Stimulated activated naive CD8-positive, alpha-beta T cell treated with anti-CD3 and anti-CD28 coated beads, Interleukin-15, Interleukin-2, amounts not matched to agents 100 U/mL and 50 U/mL, for 24 hours (primary cell): ENCODE results near the gene ANTXR2.

Experiments
- ATAC-seq: fragments of 150-1000 bp; cut with Tn5 transposase; one replicate; pipeline ENCODE4 v1.10.0; 2021
- DNase-seq: peaks from one replicate; pipeline ENCODE4 v3.0.0; 2021

Gene ANTXR2

DNA sequence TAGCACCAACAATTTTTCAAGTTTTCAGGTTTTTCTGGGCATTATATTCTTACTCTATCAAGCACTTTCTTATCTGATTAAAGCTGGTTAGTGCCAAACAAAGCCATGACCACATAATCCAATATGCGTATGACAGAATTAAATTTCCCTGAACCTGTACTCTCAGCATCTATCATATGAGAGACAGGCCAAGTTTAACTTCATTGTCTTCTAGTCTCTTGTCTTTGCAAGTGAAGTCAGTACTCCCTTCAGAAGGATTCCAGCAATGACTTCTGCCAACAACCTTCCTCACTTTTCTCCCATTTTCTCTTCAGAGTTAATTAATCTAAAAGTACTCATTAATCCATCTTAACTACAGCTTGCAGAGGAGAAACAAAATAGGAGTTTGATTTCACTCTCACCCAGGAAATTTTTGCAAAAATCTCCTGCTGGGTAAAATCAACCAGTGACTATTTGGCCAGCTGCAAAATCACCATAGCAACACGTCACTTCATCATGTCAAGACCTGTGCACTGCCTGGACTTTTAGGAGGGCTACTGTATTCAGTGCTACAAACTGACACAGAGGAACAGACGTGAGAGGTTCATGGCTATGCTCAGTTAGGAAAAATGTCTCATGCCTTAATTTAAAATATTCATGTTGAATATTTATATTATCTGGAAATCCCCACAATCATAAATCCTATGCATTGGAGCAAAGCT is 208.4 kb downstream of the ANTXR2 start:
- ATAC-seq (no peak), DNase-seq (no peak)

DNA sequence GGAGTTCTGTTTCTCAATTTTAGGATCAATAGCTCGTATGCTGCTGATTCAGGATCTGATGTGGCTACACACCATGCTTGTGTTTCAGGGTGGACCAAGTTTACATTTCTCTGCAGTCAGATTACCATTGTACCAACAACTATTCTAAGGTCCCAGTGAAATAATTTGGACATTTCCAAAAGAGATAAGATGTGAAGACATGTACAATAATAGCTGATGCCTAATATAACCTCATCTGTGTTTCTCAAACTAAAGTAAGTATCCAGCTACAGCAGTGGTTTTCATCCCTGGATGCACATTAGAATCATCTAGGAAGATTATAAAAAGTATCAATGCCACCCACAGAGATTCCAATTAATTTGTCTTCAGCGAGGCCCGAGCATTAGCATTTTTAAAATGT is 209.7 kb downstream of the ANTXR2 start:
- ATAC-seq, result no peak
- DNase-seq, result no peak

DNA sequence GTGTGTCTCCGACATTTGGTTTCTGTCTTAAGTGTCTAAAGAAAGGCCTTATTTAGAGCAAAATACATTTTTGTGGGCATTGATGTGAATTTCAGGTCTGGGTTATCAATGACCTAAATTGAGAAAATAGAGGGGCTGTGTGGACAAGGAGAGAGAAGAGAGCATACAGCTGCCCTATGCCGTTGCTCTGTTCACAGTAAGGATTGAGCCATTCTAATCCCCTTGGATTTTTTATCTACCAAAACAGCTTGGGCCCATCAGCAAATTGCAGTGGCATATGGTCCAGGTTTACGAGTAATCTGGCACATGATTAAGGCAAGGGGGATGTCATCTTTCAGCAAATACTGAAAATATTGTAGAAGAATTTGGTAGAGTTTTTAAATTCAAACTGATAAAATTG is 210.2 kb downstream of the ANTXR2 start:
- ATAC-seq (no peak), DNase-seq (no peak)

DNA sequence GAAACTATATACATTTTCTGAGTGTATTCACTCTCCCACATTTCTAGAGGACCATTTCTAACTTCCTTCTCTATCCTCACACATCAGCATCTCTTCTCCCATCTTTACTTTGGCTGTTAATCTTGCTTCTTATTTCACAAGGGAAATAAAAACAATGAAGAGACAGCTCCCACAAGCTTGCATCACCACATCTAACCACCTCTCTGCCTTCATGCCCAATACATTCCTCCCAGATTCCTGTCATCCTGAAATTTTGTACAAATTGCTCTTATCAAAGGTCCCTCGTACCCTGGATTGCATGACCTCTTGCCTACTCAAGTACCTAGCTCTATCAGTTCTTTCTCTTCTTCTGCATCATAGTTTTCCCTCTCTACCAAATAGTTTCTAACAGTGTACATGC is 215.2 kb downstream of the ANTXR2 start:
- DNase-seq (no peak), ATAC-seq (no peak)

DNA sequence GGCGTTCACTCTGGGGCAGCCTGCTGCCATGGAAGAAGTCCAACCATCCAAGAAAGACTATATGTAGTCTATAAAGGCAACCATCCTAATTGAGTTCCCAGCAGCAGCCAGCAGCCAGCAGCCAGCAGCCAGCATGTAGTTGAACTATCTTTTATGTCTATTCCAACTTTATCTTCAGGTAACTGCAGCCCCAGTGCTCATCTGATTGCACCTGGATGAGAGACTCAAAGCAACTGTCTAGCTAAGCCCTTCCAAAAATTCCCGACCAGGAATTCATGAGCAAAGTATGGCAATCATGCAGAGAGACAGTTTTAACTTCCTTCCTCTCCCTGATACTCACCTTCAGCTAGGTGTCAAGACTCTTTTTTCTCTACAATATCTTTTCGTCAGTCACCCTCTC is 216.8 kb downstream of the ANTXR2 start:
- ATAC-seq, result no peak
- no peak for DNase-seq

DNA sequence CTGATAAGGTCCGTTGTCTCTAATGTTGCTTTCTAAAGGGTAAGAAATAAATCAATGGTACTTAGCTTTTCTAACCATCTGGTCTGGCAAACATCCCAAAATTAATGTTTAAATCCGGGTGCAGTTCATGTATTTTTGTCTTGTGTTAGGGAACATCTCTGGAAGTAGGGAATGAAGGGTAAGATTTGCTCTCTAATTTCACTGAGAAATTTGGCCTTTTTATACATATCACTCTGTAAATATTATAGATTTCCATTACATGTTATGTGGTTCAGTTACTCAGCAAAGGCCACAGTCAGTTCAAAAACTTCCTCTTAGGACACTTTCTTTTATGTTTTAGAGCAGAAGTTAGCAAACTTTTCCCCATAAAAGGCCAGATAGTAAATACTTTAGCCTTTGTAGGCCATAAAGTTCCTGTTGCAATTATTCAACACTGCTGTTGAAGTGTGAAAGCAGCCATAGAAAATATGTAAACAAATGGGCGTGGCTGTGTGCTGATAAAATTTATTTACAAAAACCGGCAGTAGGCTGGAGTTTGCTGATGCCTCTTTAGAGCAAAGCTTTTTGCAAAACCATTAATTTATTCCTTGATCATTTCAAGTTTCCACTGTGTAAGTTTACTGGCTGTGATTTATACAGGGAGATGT is 218.1 kb downstream of the ANTXR2 start:
- ATAC-seq (no peak), DNase-seq (no peak)

DNA sequence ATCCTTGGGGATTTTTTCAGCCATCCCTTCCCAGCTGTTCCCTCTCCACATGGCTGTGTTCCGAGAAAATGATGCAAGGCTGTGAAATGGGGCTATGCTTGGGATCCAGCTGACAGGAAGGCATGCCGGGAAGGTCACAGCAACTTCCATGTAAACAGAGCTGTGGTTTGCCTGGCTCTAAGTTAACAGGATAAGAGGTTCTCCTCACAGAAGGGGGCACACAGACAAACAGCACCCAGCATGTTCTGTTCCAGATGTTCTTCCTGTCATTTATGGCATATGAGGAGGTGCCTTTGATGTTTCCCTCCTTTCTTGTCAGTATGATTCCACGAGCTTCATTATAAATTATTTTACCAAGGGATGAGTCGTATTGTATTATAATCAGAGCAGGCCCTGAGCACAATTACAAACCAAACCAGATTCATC is 220.7 kb downstream of the ANTXR2 start:
- DNase-seq (no peak), ATAC-seq (no peak)

DNA sequence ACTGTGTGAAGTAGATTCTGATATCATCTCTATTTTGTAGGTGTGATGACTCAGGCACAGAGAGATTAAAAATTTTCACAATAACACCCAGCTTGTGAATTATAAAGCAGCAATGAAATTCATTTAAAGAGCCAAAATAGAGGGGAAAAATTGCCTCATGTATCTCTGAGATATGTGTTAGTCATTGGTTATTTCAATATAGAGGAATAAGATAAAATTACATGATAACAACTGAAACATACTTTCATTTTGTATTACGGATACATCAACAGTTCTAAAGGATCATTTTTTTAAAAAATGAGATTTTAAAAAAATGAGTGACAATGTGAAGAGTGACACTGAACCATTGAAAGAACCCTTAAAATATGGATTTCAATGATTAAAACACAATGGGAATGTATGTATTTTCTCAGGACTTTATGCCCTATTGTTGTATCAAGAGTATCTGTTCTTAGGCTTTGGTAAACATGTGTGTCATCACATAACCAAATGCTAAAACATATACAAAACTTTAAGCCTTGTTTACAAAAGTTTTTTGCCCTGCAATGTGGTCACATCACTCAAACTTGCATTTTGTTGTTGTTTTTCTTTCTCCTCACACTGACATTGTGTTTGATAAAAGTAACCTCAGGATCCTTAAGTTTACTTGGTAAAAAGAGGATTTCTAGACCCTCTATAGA is 221.3 kb downstream of the ANTXR2 start:
- ATAC-seq (peak; percentile 49), DNase-seq (no peak)
